NB4 (cell line): ENCODE measurements around the gene GRIFIN.

Experiments used
- DNase-seq: peaks from one replicate; pipeline ENCODE4 v3.0.0; 2010; ENCODE audit warnings: low read depth
- H3K4me3 ChIP-seq: one replicate; pipeline ENCODE4 v1.5.1; 2011; ENCODE audit warnings: mild to moderate bottlenecking, low read depth, low read length, moderate library complexity
- CTCF ChIP-seq: IDR thresholded peaks from one replicate; pipeline ENCODE4 v1.5.1; 2012; ENCODE audit warnings: low read depth, low read length
- MAX ChIP-seq: IDR thresholded peaks from 2 replicates; pipeline ENCODE4 v1.6.1; 2011; ENCODE audit warnings: low read depth, low read length
- MYC ChIP-seq: IDR thresholded peaks from 2 replicates; pipeline ENCODE4 v1.6.1; 2011; ENCODE audit warnings: low read depth, low read length
- POLR2A ChIP-seq: IDR thresholded peaks from 2 replicates; pipeline ENCODE4 v1.6.1; 2011; ENCODE audit warnings: mild to moderate bottlenecking; ENCODE audit not compliant: insufficient read length; ENCODE audit errors: extremely low read depth

GRIFIN gene

GRCh38 chr7:2502647-2502966 is 26.4 kb upstream of the GRIFIN start:
- no peak for DNase-seq
- TF ChIP-seq MYC (no peak), MAX (no peak), POLR2A (no peak), CTCF (no peak)
- no peak overlapping the region for H3K4me3 ChIP-seq

- no peak overlapping the region for H3K4me3 ChIP-seq
- TF ChIP-seq MYC (no peak), POLR2A (no peak), MAX (no peak), CTCF (no peak)
- no peak for DNase-seq
Observed at GRCh38 chr7:2501947-2502646, 25.9 kb upstream of the GRIFIN start.

GRCh38 chr7:2500701-2501100 is 24.5 kb upstream of the GRIFIN start:
- no peak overlapping the region for H3K4me3 ChIP-seq
- DNase-seq: no peak
- no peak for TF ChIP-seq MYC
- TF ChIP-seq MAX: no peak
- TF ChIP-seq CTCF: no peak
- TF ChIP-seq POLR2A: no peak

- no peak overlapping the region for H3K4me3 ChIP-seq
- no peak for DNase-seq
- TF ChIP-seq MYC: no peak
Observed at GRCh38 chr7:2499719-2500430, 23.7 kb upstream of the GRIFIN start.

GRCh38 chr7:2499181-2499580 is 23.0 kb upstream of the GRIFIN start:
- DNase-seq: no peak
- H3K4me3 ChIP-seq: no peak overlapping the region
- TF ChIP-seq MYC: no peak
- TF ChIP-seq CTCF: no peak
- no peak for TF ChIP-seq MAX
- TF ChIP-seq POLR2A: no peak

- TF ChIP-seq POLR2A (no peak), MAX (no peak), CTCF (no peak), MYC (no peak)
- H3K4me3 ChIP-seq: no peak overlapping the region
- DNase-seq: no peak
Observed at GRCh38 chr7:2498708-2499107, 22.5 kb upstream of the GRIFIN start.
